T-helper 22 cell (primary cell): ENCODE data around the gene AFF3.

Source experiments
- DNase-seq: peaks from one replicate; pipeline ENCODE4 v3.0.0-alpha.2; 2020; ENCODE audit warnings: low read depth

The AFF3 gene

DNA sequence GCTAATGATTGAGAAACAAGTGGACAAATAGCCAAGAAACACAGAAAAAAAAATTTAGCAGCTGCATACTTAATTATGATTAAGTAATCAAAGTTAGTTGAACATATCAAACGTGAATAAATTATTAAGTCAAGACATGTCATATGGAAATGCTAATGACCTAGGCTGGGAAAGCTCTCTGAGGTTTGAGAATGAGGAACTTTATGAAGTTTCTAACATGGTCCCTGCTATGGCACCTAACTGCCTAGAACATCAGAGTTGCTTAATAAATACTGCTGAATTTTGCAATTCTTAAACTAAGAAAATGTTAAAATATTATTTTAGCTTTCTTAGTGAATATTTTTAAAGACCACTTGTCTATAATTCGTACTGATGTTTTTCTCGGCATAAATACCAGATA is 99.8 kb downstream of the AFF3 start:
- no peak for DNase-seq

DNA sequence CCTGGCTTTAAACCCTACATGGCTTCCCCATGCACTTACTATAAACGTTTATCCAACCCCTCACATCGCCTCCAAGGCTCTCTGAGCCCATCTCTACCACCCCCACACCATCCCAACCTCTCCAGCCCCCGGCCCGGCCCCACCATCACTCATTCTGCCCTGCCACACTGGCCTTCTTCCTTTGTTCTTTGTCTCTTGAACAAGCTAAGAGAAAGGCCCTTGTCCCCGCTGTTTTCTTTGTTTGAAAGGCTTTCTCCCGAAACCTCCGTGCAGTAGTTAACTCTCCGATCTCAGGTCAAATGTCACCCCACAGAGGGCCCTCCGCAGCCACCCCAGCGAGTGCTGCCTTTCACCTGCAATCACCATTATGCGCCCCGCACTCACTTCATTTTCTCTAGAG is 100.4 kb downstream of the AFF3 start:
- DNase-seq: no peak

DNA sequence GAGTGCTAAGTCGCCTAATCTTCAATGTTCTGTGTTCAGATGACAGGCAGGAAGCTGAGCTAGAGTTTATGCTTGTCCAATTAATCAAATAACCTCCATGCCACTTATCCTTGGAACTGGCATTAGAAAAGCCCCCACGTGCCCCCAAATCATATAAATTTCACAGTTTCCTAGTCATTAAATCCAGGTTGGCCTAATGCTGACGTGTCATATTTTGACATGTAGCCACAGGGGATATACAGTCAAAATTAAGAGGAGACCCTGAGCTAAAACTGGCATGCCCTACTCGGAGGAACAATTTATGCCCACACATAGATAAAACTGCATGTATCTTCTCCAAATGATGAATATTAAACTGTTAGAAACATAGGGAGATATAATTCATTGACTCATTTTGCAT is 101.0 kb downstream of the AFF3 start:
- DNase-seq: no peak

DNA sequence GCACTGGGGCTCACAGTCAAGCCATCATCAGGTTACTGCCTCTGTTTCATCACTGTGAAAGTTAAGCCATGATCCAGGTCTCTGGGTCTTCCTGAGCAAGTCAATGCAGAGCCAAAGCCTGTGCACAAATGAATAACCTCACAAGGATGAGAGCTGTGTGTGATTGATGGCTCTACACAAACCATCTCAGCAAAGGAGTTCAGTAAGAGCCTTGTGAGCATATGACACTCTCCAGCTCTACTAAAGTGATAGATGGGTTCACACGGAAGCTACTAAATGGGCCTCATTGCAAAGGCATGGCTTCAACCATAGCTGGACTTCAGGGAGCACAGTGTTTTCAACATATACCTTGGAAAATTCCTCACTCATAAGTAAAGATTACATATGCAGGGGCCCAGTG is 101.5 kb downstream of the AFF3 start:
- no peak for DNase-seq

DNA sequence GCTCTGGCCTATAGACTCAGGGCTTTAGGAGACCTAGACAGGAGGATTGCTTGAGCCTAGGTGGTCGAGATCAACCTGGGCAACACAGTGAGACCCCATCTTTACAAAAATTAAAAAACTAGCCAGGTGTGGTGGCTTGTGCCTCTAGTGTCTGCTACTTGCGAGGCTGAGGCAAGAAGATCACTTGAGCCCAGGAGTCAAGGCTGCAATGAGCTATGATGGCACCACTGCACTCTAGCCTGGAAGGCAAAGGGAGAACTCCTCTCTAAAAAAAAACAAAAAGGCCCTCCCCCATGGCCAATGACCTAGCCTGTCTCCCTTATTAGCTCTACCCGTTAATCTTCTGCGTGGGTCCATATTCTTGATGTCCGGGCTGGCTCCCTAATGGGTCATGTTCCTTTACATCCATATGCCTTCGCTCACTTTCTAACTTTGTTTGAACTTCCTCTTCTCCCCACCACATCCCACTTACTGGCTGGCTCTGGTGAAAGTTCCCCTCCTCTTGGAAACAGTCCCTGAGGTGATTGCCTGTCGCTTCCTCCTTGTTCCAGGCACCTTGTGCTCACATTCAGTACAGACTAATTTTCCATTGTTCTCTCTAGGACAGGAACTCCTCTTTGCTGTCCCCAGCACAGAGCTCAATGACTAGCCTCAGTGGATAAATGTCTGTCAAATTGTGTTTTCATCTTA is 103.0 kb downstream of the AFF3 start:
- no peak for DNase-seq

DNA sequence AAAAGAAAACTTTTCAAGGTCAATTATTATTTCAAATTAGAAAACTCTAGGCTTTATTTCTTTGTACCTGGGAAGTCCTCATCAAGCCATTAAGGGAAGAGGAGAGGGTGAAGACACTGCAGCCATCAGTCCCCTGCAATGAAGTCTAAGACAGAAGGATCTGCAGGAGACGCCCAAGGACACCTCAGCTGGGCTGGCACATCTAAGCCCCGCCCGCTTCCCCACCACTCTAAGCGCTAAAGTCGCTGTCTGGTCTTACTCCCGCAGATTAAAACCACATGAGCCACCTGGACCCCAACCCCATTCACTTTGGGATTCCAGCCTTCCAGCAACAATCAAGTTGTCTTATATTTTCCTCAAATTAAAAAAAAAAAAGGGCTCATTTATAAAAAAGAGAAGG is 104.4 kb downstream of the AFF3 start:
- DNase-seq: no peak

DNA sequence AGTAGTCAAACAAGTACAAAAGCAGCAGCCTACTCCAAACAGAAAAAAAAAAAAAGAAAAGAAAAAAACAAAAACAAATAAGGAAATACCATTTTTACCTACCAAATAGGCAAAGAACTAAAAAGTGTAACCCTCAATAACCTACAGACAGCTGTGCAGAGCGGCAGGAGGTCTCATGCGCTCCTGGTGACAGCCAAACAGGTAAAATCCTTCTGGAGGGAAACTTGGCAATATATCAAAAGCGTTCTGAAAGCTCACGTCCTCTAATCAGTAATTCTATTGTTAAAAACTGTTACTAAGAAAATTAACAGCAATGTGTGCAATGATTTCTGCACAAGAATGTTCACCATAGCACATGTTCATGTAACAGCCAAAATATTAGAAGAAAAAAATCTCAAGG is 105.6 kb downstream of the AFF3 start:
- no peak for DNase-seq

DNA sequence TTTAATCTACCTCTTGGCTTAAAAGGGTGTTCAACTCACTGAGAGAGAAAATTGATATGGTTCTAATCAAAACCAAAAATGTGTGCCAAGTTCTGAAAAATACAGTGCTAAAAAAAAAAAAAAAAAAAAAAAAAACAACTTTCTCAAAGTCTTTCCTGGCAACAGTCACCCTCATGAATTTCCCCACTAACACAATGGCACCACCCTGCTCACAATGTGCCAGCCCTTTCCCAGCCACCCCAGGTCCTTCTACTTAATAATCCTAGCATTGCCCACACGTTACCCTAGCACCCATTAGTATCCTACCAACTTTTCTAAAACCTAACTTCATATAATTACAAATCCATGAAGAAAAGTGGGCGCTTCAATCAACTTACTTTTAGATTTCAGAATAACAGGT is 106.4 kb downstream of the AFF3 start:
- DNase-seq: no peak

DNA sequence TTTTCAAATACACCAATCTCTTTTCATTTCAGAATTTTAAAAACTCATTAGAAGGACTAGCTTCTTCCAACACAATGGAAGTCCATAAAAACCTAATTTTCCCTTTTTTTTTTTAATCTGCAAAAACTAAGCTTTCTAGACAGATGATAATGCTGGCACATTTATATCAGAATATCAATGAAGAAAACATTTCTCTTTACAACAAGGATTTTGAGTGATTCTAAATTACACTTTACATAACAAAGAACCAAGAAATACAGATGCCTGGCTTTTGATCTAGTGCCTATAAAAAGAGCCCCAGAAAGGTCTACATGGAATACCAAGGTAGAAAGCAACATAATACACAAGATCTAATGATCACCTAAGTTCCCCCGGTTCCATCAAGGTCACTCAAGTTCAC is 108.0 kb downstream of the AFF3 start:
- DNase-seq: no peak

DNA sequence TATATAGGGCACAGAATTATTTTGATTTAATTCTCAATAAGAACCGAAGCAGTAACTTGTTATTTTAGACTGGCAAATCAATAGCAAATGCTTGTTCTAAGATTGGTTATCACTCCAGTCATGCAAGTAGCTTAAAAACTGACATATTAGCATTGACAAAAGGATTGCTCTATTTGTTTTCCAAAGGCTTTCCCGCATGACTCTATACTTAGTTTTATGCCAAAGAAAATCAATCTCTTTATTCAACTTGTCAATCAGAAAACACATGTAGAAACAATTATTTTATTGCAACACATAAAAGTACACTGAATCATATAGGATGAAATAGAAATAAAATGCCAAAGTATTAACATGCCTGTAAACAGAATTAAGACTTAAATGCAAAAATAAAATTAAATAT is 108.4 kb downstream of the AFF3 start:
- DNase-seq: no peak

DNA sequence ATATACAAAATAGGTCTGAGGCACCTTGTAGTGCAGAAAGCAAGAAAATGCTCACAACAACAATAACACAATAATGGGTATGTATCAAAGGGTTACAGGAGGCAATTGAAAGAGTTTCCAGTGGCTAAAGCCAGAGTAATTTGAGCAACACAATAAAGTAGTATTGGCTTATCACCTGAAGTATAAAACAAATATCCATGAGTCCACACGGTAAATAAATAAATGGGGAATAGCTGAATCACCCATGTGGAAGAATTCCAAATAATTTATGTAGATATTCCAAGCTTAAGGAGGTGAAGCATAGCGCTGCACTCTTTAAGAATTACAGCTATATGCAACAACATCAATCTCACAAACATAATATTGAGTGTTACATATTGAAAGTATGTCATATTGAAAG is 110.8 kb downstream of the AFF3 start:
- no peak for DNase-seq

DNA sequence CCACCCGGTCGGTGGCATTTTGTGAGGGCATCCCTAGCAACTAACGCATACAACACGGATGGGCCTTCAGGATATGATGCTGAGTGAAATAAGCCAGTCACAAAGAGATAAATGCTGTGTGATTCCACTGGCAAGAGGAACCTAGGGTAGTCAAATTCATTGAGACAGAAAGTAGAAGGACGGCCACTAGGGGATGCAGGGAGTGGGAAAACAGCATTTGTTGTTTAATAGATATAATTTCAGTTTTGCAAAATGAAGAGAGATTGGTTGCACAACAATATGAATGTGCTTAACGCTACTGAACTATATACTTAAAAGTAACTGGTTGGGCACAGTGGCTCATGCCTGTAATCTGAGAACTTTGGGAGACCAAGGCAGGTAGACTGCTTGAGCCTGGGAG is 112.9 kb downstream of the AFF3 start:
- DNase-seq: no peak

DNA sequence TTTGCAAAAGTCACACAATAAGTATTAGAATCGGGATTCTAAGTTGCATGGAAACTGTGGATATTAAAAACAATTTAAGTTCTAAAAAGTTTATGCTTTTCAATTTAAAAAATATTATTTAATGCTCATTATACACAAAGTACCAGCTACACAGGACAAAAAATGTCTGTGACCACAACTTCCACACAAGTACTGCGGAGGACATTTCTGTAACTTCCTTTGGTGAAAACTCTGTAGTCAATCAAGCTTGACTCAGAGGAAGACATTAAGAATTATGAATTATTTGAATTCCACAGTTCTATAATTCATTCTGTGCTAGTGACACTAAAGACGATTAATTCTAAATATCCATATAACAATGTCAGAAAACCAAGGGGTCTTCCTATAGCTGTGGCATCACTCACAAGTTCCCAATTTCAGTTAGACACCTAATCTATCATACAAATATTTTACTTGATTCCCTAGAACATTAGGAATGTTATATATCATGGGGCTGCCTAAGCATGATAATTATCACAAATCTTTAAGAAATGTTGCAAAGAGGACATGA is 120.5 kb downstream of the AFF3 start:
- no peak for DNase-seq

DNA sequence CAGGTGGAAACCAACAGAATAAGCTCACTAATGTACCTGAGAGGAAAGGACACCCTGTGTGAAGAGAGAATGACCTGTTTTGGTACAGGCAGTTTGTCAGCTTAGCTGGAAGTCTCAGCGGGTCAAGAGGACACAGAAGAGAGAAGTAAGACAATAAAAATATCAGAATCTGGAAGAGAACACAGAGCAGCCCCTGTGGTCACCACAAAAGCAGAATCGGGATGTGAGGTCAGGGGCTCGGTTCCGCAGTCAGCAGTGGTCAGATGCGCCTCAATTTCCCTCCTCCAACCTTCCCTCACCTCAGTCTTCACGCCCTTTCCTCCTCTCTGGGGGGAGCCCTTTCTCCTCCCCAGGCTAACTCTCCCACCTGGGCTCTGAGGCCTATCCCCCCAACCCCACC is 122.9 kb downstream of the AFF3 start:
- no peak for DNase-seq

DNA sequence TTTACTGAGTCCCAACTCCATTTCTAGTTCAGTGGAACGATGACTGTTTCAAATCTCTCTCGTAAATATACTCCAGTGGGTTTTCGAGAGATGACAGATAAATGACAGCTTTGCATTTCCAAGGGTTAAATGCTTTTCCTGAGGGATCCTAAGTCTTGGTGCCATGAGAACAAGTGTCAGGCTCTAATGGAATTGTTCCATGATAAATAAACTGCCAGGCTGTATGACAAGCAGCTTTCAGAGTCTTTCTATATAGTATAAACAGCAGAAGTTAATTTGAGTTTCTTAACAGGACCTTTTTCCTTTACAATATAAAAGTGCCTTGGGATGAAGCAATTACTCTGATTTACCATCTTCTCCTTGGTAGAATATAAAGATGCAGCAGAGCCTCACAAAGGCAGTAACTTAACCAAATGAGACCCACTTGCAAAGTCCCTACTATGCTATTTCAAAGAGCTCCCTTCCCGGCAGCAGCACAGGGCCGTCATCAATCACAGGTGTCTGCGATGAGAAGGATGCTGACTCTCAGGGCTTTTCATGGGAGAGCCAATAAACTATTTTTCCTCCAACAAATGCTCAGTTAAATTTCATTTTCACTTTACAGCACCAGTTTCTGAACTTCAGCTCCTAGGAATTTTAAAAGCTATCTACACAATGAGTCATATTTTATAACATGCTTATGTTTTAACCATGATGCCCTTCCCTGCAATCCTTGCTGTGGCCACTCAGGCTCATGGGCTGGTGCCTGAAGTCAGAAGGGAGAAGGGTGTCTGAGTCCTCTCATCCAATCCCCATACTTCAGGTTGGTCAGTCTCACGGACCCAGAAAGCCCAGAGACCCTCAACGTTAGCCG is 123.8 kb downstream of the AFF3 start:
- DNase-seq: no peak

DNA sequence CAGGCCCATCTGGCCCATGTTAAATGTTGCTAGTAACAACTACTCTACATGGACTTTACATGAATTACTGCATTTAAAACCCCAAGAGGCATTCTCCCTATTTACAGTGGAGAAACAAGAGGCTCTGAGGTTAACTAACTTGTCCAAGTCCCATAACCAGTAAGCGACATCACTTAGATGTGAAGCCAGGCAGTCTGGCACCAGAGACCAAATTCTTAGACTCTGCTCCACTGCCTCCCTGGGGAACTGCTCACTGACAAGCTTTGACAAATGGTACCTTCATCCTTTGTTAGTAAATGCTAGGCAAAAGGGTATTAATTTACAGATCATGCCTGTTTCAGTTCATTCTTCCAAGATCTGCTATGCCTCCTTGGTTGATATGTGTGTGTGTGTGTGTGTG is 124.8 kb downstream of the AFF3 start:
- no peak for DNase-seq

DNA sequence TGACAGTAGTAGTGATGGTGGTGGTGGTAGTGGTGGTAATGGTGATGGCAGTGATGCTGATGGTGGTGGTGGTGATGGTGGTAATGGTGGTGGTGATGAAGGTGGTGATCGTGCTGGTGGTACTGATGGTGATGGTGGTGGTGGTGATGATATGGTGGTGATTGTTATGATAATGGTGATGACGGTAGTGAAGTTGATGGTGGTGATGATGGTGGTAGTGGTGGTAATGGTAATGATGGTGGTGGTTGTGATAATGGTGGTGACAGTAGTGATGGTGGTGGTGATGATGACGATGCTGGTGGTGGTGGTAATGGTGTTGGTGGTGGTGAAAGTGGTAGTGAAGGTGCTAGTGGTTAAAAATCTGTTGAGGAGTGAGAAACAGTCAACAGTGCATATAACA is 125.6 kb downstream of the AFF3 start:
- no peak for DNase-seq

DNA sequence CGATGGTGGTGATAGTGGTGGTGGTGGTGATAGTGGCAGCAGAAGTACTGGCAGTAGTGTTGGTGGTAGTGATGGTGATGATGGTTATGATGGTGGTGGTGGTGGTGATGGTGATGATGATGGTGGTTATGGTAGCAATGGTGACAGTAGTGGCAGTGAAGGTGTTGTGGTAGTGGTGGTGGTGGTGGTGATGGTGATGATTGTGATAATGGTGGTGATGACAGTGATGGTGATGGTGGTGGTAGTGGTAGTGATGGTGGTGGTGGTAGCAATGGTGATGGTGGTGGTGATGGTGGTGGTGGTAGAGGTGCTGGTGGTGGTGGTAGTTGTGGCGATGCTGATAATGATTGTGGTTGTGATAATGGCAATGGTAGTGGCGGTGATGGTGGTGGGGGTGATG is 126.5 kb downstream of the AFF3 start:
- no peak for DNase-seq

DNA sequence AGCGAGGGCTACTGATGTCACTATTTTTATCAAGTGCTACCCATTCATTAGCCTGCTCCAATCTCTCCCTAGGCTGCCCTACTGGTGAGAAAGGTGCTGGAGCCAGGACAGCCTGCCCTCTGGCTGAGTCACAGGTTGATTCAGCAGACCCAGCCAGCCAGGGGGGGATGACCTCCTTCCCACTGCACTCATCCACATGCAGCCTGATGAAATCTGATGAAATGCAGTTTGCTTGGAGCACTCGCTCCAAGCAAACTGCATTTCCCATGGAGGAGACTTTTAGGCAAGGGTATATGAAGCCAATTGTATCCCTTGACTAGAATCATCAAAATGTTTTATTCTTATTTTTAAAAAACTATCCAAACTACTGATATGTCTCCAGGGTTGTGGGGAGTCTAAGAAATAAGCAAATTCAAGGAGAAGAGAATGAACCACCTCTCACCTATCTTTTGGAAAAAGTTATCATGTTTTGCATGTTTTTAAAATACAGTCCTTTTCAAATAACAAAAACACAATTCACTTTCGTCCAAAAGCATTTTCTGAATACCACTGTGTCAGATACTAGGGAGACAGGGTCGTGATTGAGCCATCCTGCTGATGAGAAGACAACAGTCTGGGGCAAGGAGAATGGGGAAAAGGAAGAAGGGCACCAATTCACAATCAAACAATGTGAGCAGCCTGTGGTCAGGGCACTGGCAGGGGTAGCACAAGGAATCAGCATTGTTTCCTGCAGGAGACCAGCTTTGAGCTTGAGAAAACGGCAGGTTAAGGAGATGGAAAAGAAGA is 128.3 kb downstream of the AFF3 start:
- DNase-seq: no peak

DNA sequence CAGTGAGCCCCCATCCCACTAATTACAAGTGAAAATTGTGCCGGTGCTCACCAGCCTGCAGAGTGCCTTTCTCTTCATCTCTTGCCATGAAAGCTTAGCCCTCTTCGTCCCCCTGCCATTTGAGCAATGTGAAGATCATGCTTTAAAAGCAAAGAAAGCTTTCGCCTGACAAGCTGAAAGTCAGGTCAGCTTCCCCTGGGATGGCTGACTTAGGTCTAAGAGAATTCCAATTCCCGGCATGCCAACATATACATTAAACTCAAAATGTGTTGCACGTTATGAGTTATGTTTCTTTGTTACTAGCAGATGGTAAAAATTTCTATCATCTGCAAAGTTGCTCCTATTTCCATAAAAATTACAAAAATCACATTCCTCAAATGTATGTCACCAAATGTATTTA is 129.8 kb downstream of the AFF3 start:
- no peak for DNase-seq

DNA sequence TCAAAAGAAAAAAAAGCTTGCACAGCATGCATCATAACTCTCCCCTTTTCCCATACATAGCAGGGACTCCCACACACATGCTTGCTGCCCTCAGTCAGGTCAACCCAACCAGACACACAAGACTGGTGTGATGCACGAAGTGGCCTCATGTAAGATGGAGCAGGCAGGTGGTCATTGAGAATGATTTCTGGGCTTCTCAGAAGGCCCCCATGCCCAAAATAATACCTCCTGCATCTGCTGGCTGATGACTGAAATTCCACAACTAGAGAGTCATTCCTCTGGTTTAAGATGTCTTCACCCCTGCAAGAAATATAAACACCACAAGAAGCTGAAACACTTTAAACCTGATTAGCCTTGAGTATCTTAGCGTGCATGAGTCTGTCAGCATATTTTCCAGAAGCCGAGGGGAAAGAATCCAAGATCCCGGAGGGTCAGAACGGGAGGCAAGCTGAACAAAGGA is 131.1 kb downstream of the AFF3 start:
- DNase-seq: no peak

DNA sequence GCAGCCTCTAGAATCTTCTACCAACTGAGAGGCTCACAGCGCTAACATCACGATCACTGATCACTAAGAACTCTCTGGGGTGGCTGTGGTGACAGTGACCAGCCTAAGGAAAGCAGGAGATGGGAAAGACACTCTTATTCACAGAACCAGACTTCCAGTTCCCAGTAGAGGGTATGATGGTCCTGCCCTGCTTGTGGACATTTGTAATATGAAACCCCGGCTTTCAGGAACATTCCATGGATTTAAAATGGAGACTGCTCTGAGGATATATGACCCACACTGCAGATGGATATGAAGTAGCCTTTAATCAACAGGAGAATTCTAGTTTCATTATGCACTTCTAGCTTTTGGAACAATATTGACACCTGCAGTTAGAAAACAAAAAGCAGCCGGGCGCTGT is 131.8 kb downstream of the AFF3 start:
- DNase-seq: no peak

DNA sequence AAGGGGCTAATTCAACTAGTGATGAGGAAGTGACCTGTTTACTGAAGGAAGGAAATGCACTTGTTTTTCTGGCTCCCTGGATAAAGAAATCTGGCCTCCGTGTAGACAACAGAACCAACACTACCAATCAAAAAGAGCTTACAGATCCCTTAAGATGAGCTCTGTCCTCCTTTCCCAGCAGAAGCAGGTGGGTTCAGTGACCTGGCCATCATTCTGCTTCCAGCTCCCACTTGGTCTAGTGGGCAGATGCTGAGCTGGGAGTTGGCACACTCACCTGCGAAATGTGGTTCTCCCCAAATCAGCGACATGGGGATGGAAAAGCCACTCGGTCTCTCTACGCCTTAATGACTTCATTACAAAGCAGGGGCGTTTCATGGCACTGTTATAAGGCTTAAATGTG is 132.6 kb downstream of the AFF3 start:
- DNase-seq: no peak
